SH-SY5Y (cell line): ENCODE results near the gene DAG1.

ENCODE experiments used
- GATA2 ChIP-seq: IDR thresholded peaks from 2 replicates; pipeline ENCODE4 v1.6.1; 2011; ENCODE audit warnings: mild to moderate bottlenecking, low read depth, low read length
- GATA3 ChIP-seq: IDR thresholded peaks from 2 replicates; pipeline ENCODE4 v1.6.1; 2011; ENCODE audit warnings: low read depth, mild to moderate bottlenecking, low read length, moderate library complexity

GRCh38 chr3:49519916-49520385 is 49.9 kb downstream of the DAG1 start:
- TF ChIP-seq GATA2 (no peak), GATA3 (no peak)
